Uterus (tissue), 4 donors: Measurements from ENCODE around the gene INHBB. TPM values are rescaled to one million over a fixed set of nuclear protein-coding genes. Genes with fewer than 3 reads are reported as not detected.

ENCODE experiments used
- DNase-seq, 2 donors: peaks; one replicate each; pipeline ENCODE4 v3.0.0-alpha.2; 2019 to 2020
- H3K27ac ChIP-seq, 2 donors: fragments of 200-600 bp; sonication (generic); 1 replicate in 1 of 2; 2 replicates in 1 of 2; pipeline ENCODE4 v1.5.1; 2016 to 2018
- H3K27me3 ChIP-seq, 2 donors: fragments of 200-600 bp; sonication (generic); one replicate each; pipeline ENCODE4 v1.5.1; 2018 to 2019; ENCODE audit warnings: control low read depth in 1 of 2
- H3K36me3 ChIP-seq, 2 donors: fragments of 200-600 bp; sonication (generic); one replicate each; pipeline ENCODE4 v1.5.1; 2019; ENCODE audit warnings: control low read depth in 1 of 2
- H3K4me1 ChIP-seq, 2 donors: fragments of 200-600 bp; sonication (generic); one replicate each; pipeline ENCODE4 v1.5.1; 2018 to 2019; ENCODE audit warnings: control low read depth in 1 of 2
- H3K4me3 ChIP-seq, 2 donors: fragments of 200-600 bp; sonication (generic); 1 replicate in 1 of 2; 2 replicates in 1 of 2; pipeline ENCODE4 v1.5.1; 2018 to 2019; ENCODE audit warnings: mild to moderate bottlenecking in 1 of 2
- H3K9me3 ChIP-seq, 2 donors: fragments of 200-600 bp; sonication (generic); one replicate each; pipeline ENCODE4 v1.5.1; 2019; ENCODE audit warnings: control low read depth in 1 of 2
- POLR2A ChIP-seq, 2 donors: fragments of 450-650 bp; IDR thresholded peaks; one replicate each; pipeline ENCODE4 v1.6.1; 2016; ENCODE audit warnings: antibody characterized with exemption in 2 of 2, mild to moderate bottlenecking in 1 of 2, moderate library complexity in 1 of 2
- intact Hi-C: fragments of 100-400 bp; cut with DNase I; formaldehyde crosslinking; loops from one replicate; pipeline ENCODE4 v1.15.1; 2023; ENCODE audit warnings: low total_unique reads
- total RNA-seq, 4 donors: library from RNA; depleted of rRNA in 3 of 4; stranded (reverse); fragments of >200 nt in 3 of 4; gene quantifications; one replicate each; pipeline versions ENCODE4 v1.1.0 to v1.2.4, GENCODE V29; 2014 to 2023
- TF ChIP-seq, protein P1 (sequence below), 4 experiments: fragments of 200-600 bp in 2 of 4; fragments of 450-650 bp in 2 of 4; sonication (generic) in 2 of 4; IDR thresholded peaks; one replicate each; pipeline ENCODE4 v1.5.1; 2016 to 2019; ENCODE audit warnings: antibody characterized with exemption in 4 of 4, mild to moderate bottlenecking in 2 of 4, moderate library complexity in 1 of 4
- donor health status: DM: yes; HTN: yes; CAD: no.

INHBB gene
- total RNA-seq, 4 donors from 2014 or later, result 0.35 to 18.1 (median 4.2) TPM

DNA sequence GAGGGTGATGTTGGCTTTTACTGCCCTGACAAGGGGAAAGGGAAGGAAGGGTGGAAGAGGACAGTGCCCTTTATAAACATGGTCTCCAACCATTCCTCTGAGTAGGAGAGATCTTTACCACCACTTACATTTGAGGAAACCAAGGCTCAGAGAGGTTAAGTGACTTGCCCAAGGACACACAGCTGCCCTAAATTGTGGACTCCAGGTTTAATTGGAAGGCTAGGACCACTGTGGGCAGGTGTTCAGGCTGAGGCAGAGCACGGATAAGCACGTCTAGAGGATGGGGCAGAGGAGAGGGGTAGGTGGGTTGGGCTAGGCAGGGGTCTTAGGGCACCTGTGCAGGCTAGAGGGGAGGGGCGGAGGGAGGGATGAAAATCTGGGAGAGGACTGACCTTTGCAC is 32.7 kb downstream of the INHBB start:
- Histone ChIP-seq H3K27me3 (no peaks in the 10 kb centered on the region), H3K4me1 (no peaks in the 10 kb centered on the region), H3K9me3 (no peaks in the 10 kb centered on the region), H3K36me3 (no peaks in the 10 kb centered on the region), H3K27ac (no peak overlapping the region), H3K4me3 (no peak overlapping the region)
- TF ChIP-seq, protein P1, sequence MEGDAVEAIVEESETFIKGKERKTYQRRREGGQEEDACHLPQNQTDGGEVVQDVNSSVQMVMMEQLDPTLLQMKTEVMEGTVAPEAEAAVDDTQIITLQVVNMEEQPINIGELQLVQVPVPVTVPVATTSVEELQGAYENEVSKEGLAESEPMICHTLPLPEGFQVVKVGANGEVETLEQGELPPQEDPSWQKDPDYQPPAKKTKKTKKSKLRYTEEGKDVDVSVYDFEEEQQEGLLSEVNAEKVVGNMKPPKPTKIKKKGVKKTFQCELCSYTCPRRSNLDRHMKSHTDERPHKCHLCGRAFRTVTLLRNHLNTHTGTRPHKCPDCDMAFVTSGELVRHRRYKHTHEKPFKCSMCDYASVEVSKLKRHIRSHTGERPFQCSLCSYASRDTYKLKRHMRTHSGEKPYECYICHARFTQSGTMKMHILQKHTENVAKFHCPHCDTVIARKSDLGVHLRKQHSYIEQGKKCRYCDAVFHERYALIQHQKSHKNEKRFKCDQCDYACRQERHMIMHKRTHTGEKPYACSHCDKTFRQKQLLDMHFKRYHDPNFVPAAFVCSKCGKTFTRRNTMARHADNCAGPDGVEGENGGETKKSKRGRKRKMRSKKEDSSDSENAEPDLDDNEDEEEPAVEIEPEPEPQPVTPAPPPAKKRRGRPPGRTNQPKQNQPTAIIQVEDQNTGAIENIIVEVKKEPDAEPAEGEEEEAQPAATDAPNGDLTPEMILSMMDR (IDR thresholded peaks at IDR 0.05), result no peak
- TF ChIP-seq POLR2A (IDR thresholded peaks at IDR 0.05), result no peak
- intact Hi-C loops, result no loop called here
- no peak for DNase-seq

DNA sequence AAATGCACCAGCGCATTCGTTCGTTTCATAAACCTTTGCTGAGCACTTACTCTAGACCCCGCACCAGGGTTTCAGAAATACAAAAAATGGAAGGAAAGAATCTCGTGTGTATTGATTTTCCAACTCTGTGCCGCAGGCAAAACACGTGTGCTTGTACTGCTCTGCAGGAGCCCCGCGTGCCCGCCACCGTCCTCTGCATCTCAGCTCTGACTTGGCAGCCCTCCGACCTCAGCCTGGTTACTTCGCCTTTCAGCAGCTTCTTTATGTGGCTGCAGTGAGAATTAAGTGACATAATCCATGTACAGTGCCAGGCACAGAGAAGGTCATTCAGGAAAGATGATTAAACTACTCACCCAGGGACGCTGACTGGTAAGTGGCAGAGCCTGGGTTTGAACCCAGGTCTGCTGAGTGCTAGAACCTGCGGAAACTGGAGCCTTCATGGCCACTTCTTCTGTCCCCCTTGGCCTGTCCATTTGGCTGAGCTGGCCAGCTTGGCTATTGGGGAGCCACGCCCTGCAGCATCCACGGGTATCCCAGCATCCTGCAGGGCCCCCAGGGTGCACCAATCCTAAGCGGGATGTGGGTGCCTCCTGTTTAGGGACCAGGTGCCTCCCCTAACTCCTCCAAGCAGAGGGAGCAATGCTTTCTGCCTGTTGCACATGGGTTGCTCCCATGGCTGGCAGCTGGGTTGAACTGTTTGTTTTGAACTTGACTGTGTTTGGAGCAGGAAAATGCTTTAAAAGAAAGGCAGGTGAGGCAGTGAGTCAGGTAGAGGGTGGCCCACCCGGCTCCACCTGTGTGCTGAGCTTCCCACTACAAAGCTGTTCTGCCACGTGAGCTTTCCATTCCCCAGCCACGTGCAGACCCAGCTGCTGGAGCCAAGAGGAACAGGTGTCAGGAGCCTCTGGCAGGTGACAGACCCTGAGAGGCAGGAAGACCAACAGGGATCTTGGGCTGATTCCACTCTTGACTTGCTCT is 34.3 kb downstream of the INHBB start:
- Histone ChIP-seq H3K27ac (no peak overlapping the region), H3K4me3 (no peak overlapping the region), H3K4me1 (no peaks in the 10 kb centered on the region), H3K9me3 (no peaks in the 10 kb centered on the region), H3K27me3 (no peaks in the 10 kb centered on the region), H3K36me3 (no peaks in the 10 kb centered on the region)
- TF ChIP-seq POLR2A (IDR thresholded peaks at IDR 0.05), result no peak
- TF ChIP-seq, protein P1 (IDR thresholded peaks at IDR 0.05), result no peak
- intact Hi-C loops, result no loop called here
- no peak for DNase-seq

DNA sequence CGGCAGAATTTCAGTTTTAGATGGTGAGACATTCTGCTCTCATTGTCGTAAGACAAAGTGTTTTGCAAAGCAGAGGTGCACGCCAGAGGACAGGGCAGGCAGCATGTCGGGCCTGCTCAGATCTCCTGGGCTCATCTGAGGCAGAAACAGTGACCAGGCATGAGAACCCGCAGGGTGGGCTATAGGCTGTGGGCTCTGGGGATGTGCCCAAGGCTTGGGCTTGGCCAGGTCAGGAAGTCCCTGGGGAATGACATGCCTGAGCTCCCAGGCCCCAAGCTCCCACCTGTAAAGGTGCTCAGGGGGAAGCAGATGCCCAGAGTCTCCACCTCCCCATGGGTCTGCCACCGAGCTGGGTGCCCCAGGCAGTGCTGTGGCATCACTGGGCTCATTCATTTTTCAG is 35.3 kb downstream of the INHBB start:
- no peak for DNase-seq
- TF ChIP-seq POLR2A (IDR thresholded peaks at IDR 0.05), result no peak
- TF ChIP-seq, protein P1 (IDR thresholded peaks at IDR 0.05), result no peak
- intact Hi-C loops, result no loop called here
- Histone ChIP-seq H3K4me3 (no peak overlapping the region), H3K27me3 (no peaks in the 10 kb centered on the region), H3K27ac (no peak overlapping the region), H3K4me1 (no peaks in the 10 kb centered on the region), H3K9me3 (no peaks in the 10 kb centered on the region), H3K36me3 (no peaks in the 10 kb centered on the region)

DNA sequence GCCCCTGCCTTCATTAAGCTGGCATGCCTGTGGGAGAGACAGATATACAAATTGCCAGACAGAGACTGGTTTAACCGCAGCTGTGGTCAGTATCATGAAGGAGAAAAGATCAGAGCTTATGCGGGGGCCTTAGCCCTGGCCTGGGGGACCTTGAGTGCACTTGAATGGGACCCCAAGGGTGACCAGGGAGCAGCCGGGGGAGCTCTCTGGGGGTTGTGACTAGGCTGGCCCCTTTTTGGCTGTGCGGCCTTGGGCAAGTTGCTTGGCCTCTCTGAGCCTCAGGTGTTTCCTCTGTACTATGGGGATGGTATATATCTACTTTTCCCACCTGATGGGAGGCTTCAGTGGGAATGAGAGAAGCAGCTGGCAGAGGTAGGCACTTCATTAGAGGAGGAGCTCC is 35.7 kb downstream of the INHBB start:
- Histone ChIP-seq H3K27me3 (no peaks in the 10 kb centered on the region), H3K9me3 (no peaks in the 10 kb centered on the region), H3K4me3 (no peak overlapping the region), H3K4me1 (no peaks in the 10 kb centered on the region), H3K36me3 (no peaks in the 10 kb centered on the region), H3K27ac (no peak overlapping the region)
- TF ChIP-seq POLR2A (IDR thresholded peaks at IDR 0.05), result no peak
- TF ChIP-seq, protein P1 (IDR thresholded peaks at IDR 0.05), result no peak
- intact Hi-C loops, result no loop called here
- no peak for DNase-seq

DNA sequence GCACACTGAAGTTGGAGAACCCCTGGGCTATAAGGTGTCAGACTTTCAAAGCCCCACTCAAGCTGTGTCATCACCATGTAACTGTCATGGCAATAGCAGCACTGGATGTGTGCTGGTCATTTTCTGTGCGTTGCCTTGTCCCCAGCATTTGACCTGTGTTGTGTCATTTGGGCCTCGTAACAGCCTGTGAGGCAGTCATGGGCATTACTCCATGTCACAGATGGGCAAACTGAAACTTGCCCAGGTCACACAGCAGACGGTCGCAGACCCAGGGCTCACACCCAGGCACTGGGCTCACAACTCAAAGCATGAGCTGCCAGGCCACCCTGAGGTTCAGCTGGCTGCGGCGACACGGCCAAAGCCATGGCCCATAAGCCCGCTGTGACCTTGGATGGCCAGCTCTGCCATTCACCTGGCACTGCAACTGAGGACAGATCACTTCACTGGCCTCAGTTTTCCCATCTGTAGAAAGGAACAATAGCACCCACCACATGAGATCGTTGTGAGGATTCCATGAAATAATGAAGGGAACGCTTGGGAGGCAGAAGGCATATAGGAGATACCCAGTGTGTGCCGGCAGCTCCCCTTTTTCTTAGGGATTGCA is 36.7 kb downstream of the INHBB start:
- intact Hi-C loops, result no loop called here
- no peak for DNase-seq
- H3K4me3 ChIP-seq, result no peak overlapping the region

More for the DNA sequence above, 36.7 kb downstream of the INHBB start:
- Histone ChIP-seq H3K9me3 (no peaks in the 10 kb centered on the region), H3K4me1 (no peaks in the 10 kb centered on the region), H3K27me3 (no peaks in the 10 kb centered on the region), H3K27ac (no peak overlapping the region), H3K36me3 (no peaks in the 10 kb centered on the region)
- TF ChIP-seq, protein P1 (IDR thresholded peaks at IDR 0.05), result no peak
- TF ChIP-seq POLR2A (IDR thresholded peaks at IDR 0.05), result no peak
